ENCODE data around the gene ZNRF3. TPM values are rescaled to one million over a fixed set of nuclear protein-coding genes. Genes with fewer than 3 reads are reported as not detected.

Gene ZNRF3
- total and polyA plus RNA-seq, 2 experiments from 2014 or later, result 11.1 to 32.2 TPM

DNA sequence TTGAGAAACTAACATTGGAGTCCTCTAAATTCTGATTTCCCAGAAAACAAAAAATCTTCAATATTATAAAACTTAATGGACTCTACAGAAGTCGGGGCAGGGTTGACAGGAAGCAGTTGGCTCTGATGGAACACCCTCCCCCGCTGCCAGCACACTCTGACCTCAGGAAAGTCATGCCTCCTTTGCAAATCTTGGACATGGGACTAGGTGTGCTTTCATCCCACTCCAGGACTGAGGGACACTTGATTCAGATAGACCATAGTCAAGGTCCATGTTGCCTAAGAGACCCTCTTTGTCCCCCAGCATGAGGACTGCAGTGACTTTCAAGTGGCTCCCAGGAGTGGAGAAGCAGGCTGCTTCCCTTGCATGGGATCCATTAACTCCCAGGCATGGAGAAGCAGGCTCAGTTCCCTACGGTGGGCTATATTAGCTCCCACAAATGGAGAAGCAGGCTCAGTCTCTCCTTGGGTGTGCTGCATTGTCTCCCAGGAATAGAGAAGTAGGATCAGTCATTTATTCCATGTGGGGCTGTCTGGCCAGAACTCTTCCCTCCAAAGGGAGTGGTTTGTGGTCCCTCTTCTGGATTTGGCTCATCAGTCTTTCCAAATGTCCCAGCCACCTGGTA lies 139.9 kb downstream of the ZNRF3 start:
- Histone ChIP-seq H3K27me3 (ENCODE audit: insufficient read depth) (no peaks in the 10 kb centered on the region), H3K79me2 (replicated peaks; ENCODE audit: insufficient read depth) (peaks cover 53% of the 10 kb centered on the region), H2AFZ (no peak overlapping the region), H4K20me1 (replicated peaks; ENCODE audit: insufficient read depth) (no peaks in the 10 kb centered on the region; the same call in 1 of the 2 replicates), H3K4me3 (no peak overlapping the region), H3K4me1 (ENCODE audit: insufficient read depth) (peaks cover 20% of the 10 kb centered on the region), H3K9me2 (ENCODE audit: insufficient read depth) (no peaks in the 10 kb centered on the region), H3K4me2 (peak overlapping the region; percentile 41; the same call in 1 of the 2 replicates), H3K36me3 (ENCODE audit: insufficient read depth) (no peaks in the 10 kb centered on the region), H3F3A (replicated peaks; ENCODE audit: low read depth) (no peaks in the 10 kb centered on the region), H3K27ac (ENCODE audit: low read depth) (peak overlapping the region; percentile 47; the same call in 1 of the 2 replicates)
- Mint-ChIP-seq H3K9me3 (peaks cover 3% of the 10 kb centered on the region; the same call in 2 of the 3 replicates), H3K4me1 (peaks cover 31% of the 10 kb centered on the region), H3K27me3 (ENCODE audit: insufficient read depth, low read depth, poor library complexity) (peaks cover 3% of the 10 kb centered on the region), H3K4me3 (no peak overlapping the region), H3K27ac (no peak overlapping the region), H3K36me3 (ENCODE audit: low read depth) (peaks cover 6% of the 10 kb centered on the region)
- ATAC-seq, result no peak; the same call in 2 of the 3 replicates
- no peak for DNase-seq (ENCODE audit: low spot score)
- TF ChIP-seq CREB1 (CRISPR knock-in tag; IDR thresholded peaks at IDR 0.05; ENCODE audit: low read depth) (no peak), JUNB (IDR thresholded peaks at IDR 0.05; ENCODE audit: unreplicated experiment) (no peak), ZNF331 (CRISPR knock-in tag; IDR thresholded peaks at IDR 0.05; ENCODE audit: low read depth) (no peak), EZH2 (IDR thresholded peaks at IDR 0.05; ENCODE audit: low read depth, unreplicated experiment) (no peak)
- TF ChIP-seq, protein P1, sequence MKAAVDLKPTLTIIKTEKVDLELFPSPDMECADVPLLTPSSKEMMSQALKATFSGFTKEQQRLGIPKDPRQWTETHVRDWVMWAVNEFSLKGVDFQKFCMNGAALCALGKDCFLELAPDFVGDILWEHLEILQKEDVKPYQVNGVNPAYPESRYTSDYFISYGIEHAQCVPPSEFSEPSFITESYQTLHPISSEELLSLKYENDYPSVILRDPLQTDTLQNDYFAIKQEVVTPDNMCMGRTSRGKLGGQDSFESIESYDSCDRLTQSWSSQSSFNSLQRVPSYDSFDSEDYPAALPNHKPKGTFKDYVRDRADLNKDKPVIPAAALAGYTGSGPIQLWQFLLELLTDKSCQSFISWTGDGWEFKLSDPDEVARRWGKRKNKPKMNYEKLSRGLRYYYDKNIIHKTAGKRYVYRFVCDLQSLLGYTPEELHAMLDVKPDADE (IDR thresholded peaks at IDR 0.05), result no peak
- TF ChIP-seq, protein P2, sequence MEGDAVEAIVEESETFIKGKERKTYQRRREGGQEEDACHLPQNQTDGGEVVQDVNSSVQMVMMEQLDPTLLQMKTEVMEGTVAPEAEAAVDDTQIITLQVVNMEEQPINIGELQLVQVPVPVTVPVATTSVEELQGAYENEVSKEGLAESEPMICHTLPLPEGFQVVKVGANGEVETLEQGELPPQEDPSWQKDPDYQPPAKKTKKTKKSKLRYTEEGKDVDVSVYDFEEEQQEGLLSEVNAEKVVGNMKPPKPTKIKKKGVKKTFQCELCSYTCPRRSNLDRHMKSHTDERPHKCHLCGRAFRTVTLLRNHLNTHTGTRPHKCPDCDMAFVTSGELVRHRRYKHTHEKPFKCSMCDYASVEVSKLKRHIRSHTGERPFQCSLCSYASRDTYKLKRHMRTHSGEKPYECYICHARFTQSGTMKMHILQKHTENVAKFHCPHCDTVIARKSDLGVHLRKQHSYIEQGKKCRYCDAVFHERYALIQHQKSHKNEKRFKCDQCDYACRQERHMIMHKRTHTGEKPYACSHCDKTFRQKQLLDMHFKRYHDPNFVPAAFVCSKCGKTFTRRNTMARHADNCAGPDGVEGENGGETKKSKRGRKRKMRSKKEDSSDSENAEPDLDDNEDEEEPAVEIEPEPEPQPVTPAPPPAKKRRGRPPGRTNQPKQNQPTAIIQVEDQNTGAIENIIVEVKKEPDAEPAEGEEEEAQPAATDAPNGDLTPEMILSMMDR (conservative IDR thresholded peaks at IDR 0.05; ENCODE audit: low read depth in 2 of 2), result no peak

DNA sequence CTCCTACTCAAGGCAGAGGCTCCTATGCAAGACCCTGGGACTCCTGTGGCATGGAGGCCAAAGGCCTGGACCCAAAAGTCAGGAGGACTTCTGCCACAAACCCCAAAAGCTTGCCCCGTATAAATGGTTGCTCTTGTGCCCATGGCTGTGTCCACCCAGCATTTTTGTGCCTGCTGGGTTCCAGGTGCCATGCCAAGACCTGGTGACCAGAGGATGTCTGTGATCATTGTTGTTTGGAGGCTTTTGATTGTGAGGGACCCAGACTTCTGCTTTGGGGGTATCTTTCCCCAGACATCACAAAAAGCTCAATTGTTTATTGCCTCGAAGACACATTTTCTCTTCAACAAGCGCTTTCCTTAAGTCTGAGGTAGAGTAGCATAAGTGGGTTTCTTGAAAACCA lies 143.2 kb downstream of the ZNRF3 start:
- H3K27ac ChIP-seq (ENCODE audit: low read depth), result no peak overlapping the region
- DNase-seq (ENCODE audit: low spot score) (no peak), ATAC-seq (no peak)
- no peak for TF ChIP-seq JUNB (IDR thresholded peaks at IDR 0.05; ENCODE audit: unreplicated experiment)
- TF ChIP-seq ZNF331 (CRISPR knock-in tag; IDR thresholded peaks at IDR 0.05; ENCODE audit: low read depth), result no peak
- no peak for TF ChIP-seq EZH2 (IDR thresholded peaks at IDR 0.05; ENCODE audit: low read depth, unreplicated experiment)
- no peak for TF ChIP-seq STAT1 (IDR thresholded peaks at IDR 0.05; ENCODE audit: unreplicated experiment)
- TF ChIP-seq, protein P1 (IDR thresholded peaks at IDR 0.05), result no peak
- TF ChIP-seq, protein P3, sequence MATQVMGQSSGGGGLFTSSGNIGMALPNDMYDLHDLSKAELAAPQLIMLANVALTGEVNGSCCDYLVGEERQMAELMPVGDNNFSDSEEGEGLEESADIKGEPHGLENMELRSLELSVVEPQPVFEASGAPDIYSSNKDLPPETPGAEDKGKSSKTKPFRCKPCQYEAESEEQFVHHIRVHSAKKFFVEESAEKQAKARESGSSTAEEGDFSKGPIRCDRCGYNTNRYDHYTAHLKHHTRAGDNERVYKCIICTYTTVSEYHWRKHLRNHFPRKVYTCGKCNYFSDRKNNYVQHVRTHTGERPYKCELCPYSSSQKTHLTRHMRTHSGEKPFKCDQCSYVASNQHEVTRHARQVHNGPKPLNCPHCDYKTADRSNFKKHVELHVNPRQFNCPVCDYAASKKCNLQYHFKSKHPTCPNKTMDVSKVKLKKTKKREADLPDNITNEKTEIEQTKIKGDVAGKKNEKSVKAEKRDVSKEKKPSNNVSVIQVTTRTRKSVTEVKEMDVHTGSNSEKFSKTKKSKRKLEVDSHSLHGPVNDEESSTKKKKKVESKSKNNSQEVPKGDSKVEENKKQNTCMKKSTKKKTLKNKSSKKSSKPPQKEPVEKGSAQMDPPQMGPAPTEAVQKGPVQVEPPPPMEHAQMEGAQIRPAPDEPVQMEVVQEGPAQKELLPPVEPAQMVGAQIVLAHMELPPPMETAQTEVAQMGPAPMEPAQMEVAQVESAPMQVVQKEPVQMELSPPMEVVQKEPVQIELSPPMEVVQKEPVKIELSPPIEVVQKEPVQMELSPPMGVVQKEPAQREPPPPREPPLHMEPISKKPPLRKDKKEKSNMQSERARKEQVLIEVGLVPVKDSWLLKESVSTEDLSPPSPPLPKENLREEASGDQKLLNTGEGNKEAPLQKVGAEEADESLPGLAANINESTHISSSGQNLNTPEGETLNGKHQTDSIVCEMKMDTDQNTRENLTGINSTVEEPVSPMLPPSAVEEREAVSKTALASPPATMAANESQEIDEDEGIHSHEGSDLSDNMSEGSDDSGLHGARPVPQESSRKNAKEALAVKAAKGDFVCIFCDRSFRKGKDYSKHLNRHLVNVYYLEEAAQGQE (IDR thresholded peaks at IDR 0.05; ENCODE audit: unreplicated experiment), result no peak
- TF ChIP-seq CREB1 (CRISPR knock-in tag; IDR thresholded peaks at IDR 0.05; ENCODE audit: low read depth), result no peak
- peaks cover 3% of the 10 kb centered on the region; the same call in 1 of the 3 replicates for H3K36me3 Mint-ChIP-seq (ENCODE audit: low read depth)
- H3K4me1 Mint-ChIP-seq, result peaks cover 56% of the 10 kb centered on the region
- no peak overlapping the region for H3K27ac Mint-ChIP-seq
- no peak overlapping the region for H3K4me2 ChIP-seq
- H3K27me3 ChIP-seq (ENCODE audit: insufficient read depth), result no peaks in the 10 kb centered on the region
- no peak overlapping the region for H2AFZ ChIP-seq
- H3K4me3 Mint-ChIP-seq, result no peak overlapping the region
- H3K36me3 ChIP-seq (ENCODE audit: insufficient read depth), result no peaks in the 10 kb centered on the region
- peaks cover 59% of the 10 kb centered on the region for H3K79me2 ChIP-seq (replicated peaks; ENCODE audit: insufficient read depth)
- peaks cover 41% of the 10 kb centered on the region for H3K4me1 ChIP-seq (ENCODE audit: insufficient read depth)
- no peaks in the 10 kb centered on the region; the same call in 1 of the 2 replicates for H4K20me1 ChIP-seq (replicated peaks; ENCODE audit: insufficient read depth)
- H3K9me3 Mint-ChIP-seq, result no peaks in the 10 kb centered on the region
- peaks cover 3% of the 10 kb centered on the region for H3K27me3 Mint-ChIP-seq (ENCODE audit: insufficient read depth, low read depth, poor library complexity)
- H3F3A ChIP-seq (replicated peaks; ENCODE audit: low read depth), result peaks cover 5% of the 10 kb centered on the region; the same call in 1 of the 2 replicates
- no peak overlapping the region for H3K4me3 ChIP-seq
- H3K9me2 ChIP-seq (ENCODE audit: insufficient read depth), result no peaks in the 10 kb centered on the region
